ENCODE results near the gene CYSRT1.

GRCh38 chr9:137226338-137227053 lies 1.5 kb downstream of the CYSRT1 start:
- no peak for TF ChIP-seq CTCF (IDR thresholded peaks at IDR 0.05)
- TF ChIP-seq POLR2A (IDR thresholded peaks at IDR 0.05): no peak
